Brain pericyte (primary cell): ENCODE data around the gene ANKRD40.
"Not testable (repeated sequence)": the region's sequence is repeated elsewhere in the genome, so short reads cannot be mapped to it uniquely, and the experiment has no call there.

Experiments used
- DNase-seq: peaks from one replicate; pipeline ENCODE4 v3.0.0-alpha.2; 2012; ENCODE audit warnings: low read depth, low spot score

Gene ANKRD40, protein sequence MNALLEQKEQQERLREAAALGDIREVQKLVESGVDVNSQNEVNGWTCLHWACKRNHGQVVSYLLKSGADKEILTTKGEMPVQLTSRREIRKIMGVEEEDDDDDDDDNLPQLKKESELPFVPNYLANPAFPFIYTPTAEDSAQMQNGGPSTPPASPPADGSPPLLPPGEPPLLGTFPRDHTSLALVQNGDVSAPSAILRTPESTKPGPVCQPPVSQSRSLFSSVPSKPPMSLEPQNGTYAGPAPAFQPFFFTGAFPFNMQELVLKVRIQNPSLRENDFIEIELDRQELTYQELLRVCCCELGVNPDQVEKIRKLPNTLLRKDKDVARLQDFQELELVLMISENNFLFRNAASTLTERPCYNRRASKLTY

DNA sequence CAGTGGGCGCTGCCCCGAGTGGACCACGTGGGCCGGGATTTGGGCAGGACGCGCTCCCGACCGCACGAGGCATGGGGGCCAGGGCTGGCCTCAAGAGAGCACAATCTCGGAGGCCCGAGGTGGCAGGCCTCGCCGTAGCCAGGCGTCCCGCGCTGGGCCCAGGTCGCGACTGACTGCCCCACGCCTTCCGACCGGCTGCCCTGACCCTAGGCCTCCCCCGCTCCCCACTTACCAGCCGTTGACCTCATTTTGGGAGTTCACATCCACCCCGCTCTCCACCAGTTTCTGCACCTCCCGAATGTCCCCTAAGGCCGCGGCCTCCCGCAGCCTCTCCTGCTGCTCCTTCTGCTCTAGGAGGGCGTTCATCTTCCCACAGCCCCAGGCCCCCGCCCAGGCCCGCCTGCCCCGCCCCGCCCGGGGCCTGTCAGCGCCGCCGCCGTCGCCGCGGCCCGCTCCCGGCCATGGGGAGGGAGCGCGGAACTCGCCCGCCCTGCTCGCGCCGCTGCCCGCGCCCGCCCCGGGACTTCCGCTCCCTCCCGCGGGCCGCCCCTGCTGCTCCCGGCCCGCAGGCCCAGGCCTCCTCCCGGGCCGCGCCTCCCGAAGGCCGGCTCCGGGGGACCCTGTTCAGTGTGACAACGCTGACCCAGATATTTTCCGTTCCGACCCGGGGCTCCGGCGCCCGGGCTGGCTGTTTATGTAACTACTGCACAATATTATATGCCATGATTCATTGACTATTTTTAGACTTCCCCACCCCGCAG, at the start of gene ANKRD40:
ANKRD40 (minus strand) TSS at position 626 of the 761 bp plus-strand sequence; CDS start at position 366, 260 bp downstream.
- peak; percentile 69 for DNase-seq

DNA sequence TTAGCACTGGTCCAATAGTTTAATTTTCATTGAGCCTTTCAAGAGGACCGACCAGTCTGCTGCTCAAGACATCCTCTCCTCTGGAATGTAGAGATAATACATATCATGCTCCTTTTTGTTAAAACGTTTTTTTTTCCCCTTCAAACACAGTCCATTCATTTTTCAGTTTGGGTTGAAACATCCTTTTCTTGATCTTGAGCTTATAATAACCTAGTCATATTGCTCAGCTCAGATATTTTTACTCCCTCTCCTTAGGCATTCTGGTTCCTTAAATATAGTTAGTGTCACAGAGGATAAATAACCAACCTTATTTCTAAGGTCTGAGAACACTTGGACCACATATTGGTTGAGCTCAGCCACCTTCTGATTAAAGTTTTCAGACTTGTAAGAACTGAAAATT, 46.8 kb upstream of the ANKRD40 start:
- no peak for DNase-seq

DNA sequence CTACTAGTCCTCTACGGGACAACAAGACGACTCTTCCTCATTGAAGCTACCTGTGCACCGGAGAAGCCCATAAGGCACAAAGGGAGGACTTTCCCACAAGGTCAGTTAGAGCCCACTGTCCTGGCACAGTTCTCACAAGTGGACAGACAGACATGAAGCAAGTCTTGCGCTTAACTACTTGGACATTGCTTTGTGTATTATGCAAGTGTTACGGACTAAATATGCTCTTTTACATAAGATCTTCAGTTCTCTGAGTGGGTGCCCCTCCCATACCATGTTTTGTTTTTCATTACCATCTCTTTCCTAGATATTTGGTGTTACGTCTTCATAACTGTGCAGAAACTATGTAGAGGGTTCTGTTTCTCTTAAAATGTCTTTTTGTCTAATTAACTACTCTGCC, 41.5 kb upstream of the ANKRD40 start:
- DNase-seq = no peak

DNA sequence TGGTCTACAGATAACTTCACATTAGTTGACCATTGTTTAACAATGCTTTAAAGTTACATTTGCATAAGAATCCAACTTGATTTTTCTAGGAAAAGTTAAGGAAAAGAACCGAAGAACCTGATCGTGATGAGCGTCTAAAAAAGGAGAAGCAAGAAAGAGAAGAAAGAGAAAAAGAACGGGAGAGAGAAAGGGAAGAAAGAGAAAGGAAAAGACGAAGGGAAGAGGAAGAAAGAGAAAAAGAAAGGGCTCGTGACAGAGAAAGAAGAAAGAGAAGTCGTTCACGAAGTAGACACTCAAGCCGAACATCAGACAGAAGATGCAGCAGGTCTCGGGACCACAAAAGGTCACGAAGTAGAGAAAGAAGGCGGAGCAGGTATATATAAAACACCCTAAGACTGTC, 37.9 kb upstream of the ANKRD40 start:
- no peak for DNase-seq

DNA sequence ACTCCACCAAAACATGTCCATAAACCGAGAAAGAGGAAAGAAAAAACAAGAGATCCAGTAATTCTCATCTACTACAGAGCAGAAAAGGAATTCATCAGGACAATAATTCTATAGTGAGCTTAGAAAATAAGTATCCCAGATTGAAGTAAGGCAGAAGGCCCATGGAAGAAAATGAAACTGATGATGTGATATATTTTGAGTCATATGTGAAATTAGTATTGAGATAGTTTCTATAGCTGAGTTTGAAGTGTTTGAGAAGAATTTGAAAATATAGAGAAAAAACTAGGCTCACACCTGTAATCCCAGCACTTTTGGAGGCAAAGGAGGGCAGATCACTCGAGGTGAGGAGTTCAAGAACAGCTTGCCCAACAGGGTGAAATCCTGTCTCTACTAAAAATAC, 31.4 kb upstream of the ANKRD40 start:
- no peak for DNase-seq

DNA sequence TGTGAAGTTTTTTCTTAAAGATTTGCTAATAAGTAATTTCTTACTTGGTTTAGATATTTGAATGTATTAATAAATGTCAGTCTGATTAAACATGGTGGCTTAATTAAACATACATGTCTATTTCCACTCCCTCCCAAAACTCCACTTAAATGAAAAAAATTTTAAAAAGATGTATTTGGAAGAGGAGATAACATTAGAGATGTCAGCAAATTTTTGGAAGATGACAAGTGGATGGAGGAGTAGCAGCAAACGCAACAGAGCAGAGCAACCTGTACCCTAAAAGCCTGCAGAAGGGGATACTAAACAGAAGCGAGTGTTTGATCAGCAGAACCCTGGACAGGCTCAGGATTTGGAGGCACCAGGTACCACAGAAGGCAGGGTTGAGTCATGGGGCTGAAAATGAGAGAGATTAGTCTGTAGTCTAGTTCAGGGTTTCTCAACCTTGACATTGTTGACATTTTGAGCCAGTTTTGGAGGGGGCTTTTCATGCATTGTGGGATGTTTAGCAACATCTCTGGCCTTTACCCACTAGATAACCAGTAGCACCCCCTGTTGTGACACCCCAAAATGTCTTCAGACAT, 29.5 kb upstream of the ANKRD40 start:
- no peak for DNase-seq

DNA sequence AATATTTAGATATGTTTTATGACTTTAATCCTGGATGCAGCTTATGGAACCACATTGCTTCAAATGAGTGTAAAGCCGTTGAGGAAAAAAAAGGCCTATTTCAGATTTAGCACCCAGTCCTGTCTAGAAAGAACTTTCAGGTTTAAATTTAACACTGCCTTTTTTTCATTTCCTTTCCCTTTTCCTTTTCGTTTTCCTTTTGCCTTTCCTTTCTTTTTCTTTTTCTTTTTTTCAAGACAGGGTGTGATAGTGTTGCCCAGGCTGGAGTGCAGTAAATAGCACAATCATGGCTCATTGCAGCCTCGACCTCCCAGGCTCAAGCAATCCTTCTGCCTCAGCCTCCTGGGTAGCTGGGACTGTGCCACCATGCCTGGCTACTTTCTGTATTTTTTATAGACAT, 27.6 kb upstream of the ANKRD40 start:
- no peak for DNase-seq

DNA sequence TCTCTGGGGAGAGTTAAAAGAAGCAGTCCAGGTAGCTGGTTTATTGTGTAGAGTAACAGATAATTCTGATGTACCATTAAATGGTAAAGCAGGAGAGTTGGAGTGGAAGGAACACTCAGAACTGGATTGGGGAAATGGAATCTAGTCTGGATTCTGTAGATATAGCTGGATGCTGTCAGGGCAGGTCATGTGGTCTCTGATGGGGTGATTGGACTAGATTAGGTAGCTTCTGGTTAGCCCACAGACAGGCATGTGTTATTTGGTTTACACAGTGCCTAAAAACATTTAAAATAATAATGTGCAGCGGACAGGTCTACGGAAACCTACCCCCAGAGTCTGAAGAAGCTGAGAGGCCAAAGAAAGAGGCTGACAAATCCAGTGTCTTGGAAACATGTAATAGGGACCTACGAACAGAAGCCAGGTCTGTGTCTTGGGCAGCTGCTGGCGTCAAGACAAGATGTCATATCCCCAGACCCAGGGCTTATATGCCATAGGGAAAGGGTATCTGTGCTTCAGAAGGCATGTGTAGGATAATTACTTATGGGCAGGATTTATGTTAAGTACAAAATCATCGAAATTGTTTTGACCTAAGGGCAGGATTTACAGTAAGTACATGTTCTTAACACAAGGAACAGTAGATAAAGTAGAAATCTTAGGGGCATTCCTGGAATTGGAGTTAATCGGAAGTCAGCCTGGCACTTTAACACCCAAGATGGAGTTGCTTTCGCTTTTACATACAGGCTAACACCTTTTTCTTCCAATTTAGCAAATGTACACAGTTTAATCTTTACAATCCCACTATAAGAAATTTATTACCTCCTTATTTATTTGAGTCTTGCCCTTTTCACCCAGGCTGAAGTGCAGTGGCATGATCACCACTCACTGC, 24.1 kb upstream of the ANKRD40 start:
- no peak for DNase-seq

DNA sequence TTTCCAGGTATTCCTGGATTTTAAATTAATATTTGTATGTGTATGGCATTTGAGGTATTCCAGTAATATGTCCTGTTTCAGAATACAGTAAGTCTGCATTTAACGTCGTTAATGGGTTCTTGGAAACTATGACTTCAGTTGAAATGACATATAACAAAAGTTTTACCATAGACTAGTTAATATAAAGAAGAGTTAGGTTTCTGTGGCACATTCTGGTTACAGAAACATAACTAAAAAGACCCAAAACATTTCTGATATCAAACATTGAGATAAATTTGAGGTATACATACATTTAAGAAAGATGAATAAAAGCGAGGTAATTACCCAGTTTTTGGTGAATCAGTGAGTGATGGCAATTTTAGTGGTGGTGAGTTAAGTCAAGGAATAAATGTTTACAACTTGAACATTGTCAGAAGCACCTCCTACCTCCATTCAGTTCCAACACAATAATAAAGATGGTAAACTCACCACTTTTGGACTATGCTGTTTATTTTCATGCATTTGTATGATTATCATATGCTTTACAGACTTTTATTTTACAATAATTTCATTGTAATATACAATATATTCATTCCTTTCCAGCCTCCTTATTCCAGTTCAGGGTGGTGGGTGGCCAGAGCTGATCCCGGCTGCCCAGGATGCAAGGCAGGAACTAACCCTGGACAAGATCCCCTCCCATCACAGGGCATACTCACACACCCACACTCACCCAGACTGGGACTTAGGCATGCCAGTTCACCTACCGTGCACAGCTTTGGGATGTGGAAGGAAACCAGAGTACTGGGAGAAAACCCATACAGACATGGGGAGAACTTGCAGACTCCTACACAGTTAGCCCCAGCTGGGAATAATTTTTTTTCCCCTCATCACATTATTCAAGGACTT, 21.4 kb upstream of the ANKRD40 start:
- no peak for DNase-seq

DNA sequence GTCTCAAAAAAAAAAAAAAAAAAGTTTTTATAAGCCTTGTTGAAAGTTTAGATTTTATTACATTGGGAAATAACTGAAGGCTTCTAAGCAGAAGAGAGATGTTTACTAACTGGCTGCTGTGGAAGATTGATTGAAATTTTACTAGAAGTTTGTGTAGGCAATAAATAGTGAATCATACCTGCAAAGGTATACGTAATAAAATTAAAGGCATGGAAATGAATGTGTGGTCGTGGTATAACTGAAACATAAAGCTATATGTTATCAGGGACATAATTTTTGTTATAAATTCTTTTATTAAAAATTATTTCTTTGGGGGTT, 20.4 kb upstream of the ANKRD40 start:
- no peak for DNase-seq

DNA sequence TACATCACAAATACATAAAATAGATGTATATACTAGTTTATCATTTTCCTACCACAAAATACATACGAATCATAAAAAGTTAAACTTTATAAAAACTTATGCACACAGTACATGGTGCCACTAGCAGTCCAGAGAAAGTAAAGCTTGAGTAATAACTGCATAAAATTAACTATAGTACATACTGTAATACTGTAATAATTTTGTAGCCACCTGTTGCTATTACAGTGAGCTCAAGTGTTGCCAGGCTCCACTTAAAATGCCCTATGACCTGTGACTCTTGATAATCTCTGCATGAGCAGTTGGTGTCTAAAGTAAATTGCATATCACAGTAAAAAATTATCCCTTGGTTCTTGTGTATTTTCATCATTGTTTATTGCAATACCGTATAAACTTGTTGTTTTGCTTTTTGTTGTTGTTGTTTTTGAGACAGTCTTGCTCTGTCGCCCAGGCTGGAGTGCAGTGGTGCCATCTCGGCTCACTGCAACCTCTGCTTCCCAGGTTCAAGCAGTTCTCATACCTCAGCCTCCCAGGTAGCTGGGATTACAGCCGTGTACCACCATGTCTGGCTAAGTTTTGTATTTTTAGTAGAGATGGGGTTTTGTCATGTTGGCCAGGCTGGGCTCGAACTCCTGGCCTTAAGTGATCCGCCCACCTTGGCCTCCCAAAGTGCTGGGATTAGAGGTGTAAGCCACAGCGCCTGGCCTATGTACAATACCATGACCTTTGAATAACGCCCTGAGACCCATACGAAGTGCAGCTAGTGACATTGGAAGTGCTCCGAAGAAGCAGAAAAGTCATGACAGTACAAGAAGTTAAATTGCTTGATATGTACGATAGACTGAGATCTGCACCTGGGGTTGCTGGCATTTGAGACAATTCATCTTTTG, 18.3 kb upstream of the ANKRD40 start:
- no peak for DNase-seq

DNA sequence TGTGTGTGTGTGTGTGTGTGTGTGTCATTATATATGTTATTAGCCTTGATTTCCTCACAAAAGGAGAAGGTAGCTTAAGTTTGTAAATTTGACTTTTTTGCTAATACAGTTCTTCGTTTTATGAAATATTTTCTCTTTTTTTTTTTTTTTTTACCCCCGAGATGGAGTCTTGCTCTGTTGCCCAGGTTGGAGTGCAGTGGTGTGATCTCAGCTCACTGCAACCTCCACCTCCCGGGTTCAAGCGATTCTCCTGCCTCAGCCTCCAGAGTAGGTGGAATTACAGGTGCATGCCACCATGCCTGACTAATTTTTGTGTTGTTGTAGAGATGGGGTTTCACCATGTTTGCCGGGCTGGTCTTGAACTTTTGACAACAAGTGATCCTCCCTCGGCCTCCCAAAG, 16.9 kb upstream of the ANKRD40 start:
- DNase-seq = not testable (repeated sequence)

DNA sequence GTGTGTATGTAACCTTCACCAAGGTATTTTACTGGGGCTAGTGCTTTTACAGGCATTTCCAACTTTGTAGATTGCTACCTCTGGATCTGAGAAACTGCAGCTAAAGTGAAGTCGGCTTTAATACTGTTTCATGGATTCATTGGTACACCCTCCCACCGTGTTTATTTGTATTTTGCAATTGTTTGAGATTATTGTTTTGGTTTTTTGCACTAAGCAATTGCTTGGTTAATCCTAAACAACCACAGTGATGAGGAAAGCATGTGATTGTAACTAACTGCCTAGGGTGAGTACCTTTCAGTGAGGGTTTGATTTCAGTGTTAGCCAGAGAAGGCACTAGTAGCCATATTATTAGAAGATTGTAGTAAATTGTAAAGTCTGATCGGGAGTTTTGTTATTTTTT, 15.0 kb upstream of the ANKRD40 start:
- no peak for DNase-seq

DNA sequence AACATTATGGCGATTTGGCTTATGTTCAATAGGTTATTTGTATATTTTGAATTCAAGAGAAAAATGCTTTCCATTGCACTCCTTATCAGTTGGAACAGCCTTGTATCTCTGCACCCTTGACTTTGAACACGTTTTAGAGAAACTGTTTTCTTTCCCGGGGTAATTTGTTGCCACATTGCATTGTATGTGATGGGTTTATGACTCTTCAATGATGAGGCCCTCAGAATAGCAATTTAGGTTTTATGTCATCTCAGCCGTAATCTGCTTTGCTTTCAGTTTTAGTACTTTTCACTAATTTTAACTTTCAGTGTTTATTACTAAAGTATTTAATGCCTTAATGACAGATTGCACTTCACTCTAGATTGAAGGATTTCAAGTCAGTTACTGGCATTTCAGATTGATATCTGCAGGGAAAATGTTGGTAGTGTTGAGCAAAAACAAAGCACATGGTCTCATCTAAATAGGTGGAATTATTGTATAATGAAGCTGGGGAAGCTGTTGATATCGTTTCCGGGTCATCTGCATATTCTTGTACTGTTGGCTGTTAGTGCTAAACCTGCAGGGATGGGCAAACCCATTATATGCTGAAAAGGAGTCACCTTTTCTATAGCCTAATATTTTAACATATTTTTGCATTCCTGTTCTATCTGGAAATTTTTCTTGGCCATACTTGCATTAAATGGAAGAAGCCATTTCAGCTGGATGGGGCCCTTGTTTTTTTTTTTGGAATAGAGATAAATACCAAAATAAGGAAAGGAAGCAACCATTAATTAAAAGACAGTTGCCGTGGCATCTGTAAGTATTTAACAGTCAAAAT, 13.7 kb upstream of the ANKRD40 start:
- no peak for DNase-seq

DNA sequence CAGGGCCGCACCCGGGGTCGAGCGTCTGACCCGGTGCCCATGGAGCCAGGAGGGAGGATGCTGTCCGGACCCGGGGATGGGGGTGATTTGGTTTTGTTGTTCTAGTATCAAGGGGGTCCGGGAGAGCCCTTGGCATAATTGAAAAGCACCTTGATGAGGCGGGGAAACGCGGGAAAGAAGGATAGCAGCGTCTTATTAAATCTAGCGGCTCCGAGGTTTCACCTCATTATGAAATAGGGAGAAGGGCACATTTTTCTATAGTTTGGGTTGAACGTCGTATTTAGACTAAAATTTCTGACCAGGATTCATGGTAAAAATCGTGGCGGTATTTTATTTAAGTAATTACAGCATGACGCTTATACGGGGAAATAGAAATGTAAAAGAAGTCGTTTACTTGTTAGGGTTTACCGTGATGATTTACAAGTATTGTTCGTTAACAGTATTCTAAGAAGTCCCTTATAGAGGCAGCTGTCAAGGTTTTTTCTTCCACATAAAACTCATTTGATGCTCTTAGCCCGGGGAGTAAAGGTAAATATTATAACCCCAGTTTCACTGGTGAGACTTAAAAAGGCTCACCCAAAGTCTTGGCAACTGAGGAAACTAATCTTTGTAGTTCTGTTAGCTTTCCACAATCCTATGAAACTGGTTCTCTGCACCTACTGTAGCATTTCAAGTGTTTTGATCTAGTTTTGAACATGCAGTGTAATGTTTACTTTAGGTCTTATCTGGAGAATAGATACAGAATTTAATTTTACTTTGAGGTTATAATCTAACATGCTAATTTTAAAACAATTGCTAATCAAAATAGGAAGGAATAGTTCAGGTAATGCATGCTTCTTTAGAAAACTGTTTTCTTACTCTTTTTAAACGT, 12.4 kb upstream of the ANKRD40 start:
- DNase-seq = no peak

DNA sequence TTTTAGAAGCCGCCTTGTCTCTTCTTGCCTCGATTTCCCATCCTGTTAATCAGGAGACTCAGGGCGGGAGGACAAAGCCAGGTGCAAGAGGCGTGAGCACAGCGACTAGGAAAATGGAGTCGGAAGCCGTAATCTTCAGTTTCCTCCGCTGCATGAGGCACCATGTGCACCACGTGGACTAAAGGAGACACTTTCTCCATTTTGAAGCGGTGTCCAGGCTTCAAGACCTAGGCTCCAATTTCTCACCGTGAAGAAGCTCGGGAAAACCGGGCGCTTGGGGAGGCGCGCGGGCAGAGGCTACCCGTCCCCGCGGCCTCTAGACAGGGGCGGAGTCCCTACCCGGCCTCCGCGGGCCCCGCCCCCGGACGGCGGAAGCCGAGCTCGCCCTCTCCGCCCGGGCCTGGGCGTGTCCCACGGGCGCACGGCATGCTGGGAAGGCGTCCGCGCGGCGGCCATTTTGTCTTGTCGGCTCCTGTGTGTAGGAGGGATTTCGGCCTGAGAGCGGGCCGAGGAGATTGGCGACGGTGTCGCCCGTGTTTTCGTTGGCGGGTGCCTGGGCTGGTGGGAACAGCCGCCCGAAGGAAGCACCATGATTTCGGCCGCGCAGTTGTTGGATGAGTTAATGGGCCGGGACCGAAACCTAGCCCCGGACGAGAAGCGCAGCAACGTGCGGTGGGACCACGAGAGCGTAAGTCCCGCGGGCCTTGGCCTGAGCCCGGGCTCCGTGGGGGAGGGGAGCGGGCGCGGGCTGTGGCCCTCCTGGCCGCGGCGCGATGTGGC, 11.6 kb upstream of the ANKRD40 start, which contains the start of gene LUC7L3:
LUC7L3 (plus strand) TSS at position 460 of the 780 bp plus-strand sequence; CDS start at position 590, 130 bp downstream.
- DNase-seq = peak; percentile 67

DNA sequence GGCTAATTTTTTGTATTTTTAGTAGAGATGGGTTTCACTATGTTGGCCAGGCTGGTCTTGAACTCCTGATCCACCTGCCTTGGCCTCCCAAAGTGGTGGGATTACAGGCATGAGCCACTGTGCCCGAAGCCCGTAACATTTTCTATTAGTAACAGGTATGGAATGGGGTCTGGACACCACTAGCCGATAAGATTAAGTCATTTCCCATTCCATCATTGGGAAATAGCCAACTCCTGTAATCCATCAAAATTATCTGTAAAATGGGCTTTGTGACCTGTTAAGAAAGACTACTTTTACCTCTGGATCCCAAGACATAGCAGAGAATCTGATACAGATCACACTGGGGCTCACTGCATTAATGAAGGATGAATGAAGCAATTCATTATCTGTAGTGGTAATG, 7.8 kb upstream of the ANKRD40 start:
- no peak for DNase-seq
